HG02981 (cell line): ENCODE data around the gene CNTNAP5.

Experiments
- ATAC-seq: cut with Tn5 transposase; IDR thresholded peaks from one replicate; pipeline ENCODE4 v1.9.1; 2021; ENCODE audit warnings: mild to moderate bottlenecking, moderate library complexity; ENCODE audit not compliant: unreplicated experiment

The CNTNAP5 gene

DNA sequence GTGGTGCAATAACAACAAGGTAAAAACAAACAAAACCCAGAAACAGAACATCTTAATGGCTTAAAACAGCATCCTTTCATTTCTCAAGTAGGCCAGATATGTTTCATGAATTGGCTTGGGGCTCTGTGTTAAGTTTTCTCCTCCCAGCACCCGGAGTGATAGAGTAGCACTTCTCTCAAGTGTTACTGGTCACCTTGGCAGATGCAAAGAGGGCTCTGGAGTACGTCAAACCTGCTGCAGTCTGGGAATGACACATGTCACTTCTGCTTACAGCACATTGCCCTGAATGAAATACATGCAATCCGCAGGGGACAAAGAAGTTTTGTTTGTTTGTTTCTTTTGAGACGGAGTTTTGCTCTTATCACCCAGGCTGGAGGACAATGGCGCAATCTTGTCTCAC, 639.3 kb downstream of the CNTNAP5 start:
- ATAC-seq, result no peak

- no peak for ATAC-seq
Measured at GRCh38 chr2:124666976-124667375, 641.9 kb downstream of the CNTNAP5 start.

DNA sequence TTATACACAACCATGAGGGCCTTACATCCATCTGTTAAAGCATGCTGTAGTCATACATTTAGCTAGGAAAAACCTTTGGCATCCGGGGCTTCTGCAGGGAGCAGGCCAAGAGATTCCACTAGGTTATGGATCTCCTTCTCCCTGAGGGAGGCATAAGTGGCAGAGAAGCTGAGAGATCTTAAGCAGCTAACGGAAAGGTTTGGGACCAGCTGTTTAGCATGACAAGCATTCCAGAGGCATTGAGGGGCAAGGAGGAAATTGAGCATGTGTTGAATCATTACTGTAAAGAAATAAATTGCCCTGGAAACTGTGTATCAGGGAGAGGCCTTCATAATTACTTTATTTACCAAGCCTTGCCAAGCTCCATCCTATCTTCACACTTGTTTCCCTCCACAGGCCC, 643.1 kb downstream of the CNTNAP5 start:
- ATAC-seq, result no peak

DNA sequence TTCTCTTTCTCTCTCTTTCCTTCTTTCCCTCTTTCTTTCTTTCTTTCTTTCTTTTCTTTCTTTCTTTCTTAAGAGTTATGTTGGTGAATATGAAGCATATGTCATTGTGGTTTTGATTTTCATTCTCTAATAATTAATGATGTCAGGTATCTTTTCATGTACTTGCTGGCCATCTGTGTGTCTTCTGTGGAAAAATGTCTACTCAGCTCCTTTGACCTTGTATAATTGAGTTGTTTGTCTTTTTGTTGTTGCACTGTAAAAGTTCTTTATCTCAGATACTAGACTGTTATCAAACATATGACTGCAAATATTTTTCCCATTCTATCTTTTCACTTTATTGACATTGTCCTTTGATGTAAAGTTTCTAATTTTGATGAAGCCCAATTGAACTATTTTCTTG, 645.1 kb downstream of the CNTNAP5 start:
- no peak for ATAC-seq

DNA sequence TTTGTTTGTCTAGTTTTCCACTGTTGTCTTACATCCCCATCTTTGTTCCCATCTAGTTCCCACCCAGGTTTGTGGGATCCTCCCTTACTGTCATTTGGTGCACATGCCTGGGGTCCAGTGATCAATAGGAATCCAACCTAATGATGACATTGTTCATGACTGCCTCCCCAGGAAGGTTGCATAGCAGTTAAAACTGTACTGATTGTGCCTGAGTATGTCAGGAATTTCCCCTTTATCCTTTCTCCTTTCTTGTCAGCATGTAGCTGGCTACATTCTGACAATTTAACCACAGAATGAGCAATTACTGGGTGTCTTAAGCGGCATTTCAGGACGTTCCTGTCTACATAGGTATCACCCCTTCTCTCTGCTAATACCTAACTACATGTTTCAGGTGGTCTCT, 653.0 kb downstream of the CNTNAP5 start:
- ATAC-seq, result no peak

DNA sequence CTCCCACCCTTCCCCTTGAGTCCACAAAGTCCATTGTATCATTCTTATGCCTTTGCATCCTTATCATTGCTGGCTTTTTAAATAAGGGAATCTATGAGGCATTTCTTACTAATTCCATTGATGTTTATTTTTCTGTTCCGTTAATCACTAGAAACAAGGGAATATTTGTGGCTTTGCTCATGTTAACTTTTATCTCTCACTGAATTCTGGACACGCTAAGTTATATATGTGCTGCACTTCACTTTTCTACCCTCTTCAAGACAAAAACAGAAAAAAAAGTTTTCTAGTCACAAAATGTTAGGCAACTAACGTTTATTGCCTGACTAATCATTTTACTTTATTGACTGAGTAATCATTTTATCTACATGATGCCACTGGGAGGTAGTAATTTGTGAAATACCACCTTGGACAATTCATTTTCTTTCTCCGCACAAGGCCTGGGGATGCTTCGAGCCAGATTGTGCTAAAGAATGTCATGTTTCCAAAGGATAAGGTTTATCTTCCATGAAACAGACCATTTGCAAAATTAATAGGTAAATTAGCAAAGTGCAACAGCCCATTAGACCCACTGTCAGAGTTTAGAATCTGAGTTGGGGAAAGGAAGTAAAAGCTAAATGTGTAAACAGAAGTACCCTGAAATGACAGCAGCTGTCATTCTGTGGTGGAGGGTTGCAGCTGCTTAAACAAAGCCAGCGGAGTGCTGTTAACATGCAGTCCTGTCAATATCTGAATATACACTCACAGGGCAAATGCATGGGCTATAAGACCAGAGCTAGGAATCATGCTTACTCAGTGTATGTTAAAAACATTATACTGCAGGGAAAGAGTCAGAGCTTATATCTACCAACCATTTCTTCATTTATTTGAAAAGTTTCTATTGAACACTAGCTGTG, 658.7 kb downstream of the CNTNAP5 start:
- no peak for ATAC-seq

- no peak for ATAC-seq
Measured at GRCh38 chr2:124689348-124689747, 664.3 kb downstream of the CNTNAP5 start.

GRCh38 chr2:124692216-124692615, 667.1 kb downstream of the CNTNAP5 start:
- ATAC-seq, result no peak

GRCh38 chr2:124692707-124693106, 667.6 kb downstream of the CNTNAP5 start:
- no peak for ATAC-seq

DNA sequence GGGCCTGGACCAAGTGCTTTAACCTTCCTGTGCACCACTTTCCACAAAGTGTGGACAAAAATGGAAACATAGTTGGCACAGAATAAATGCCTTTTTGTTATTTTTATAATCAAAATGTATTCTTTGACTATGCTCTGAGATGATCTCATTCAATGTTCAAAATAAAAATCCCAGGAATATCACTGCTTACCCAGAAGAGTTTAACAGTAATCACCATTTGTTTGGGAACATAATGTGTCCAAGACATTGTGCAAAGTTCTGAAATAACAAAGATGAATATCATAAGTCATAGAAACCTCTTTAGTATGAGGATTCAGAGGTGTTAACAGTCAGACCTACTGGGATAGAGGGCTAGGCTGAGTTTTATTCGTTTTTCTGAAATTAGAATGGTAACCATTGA, 668.1 kb downstream of the CNTNAP5 start:
- no peak for ATAC-seq

GRCh38 chr2:124698979-124699565, 674.0 kb downstream of the CNTNAP5 start:
- no peak for ATAC-seq

- no peak for ATAC-seq
Measured at GRCh38 chr2:124702777-124703176, 677.7 kb downstream of the CNTNAP5 start.

DNA sequence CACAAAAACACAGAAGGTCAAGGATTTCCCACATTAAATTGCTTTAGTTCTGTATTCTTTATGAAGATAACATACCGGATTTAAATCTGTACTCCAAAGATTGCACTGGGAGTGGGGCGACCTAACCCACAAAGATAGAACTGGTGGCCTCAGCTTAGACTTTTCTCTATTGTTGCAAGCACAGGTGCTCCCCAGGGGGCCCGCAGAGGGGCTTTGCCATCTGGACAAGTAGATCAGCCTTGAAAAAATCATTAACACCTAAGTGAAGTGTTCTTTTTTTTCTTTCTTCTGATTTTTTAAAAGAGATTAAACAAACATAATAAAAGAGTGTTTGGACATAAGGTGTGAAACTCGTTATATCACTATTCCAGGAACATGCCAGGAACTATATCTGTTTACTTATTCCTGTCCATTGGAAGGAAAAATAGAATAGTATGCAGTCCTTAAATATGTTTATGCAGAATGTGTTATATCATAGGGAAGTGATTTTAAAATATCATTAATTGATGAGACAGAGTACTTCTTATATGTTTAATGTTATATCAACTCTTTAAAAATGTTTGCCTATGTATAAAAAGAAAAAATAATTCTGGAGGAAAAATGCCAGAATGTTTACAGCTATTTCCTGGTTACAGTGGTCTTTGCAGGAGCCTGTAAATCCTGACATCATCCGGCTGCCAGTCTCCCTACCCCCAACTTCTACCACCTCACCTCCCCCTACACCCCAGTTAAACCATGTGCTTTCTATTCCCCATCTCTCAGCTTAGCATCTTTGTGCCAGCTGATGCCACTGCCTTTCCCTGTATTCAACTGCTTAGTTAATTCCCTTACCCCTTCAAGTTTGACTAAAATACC, 679.2 kb downstream of the CNTNAP5 start:
- ATAC-seq, result no peak

DNA sequence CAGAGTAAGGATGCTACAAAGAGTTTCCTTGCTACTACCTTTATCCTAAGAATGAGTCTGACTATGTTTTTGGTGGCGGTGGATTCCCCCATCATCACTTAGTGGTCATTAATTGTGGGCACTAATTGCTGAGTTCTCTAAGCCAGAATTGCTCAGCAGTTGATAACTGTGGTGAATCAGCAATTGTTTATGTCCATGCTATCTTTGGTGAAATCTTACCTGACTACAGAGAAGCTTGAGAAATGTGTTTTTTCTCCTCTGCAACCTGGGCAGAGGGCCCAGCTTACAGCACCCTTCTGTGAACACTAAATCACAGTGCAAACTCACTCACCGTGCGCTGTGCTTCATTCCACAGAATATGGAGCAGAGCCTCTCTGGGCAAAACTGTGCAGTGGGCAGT, 683.6 kb downstream of the CNTNAP5 start:
- no peak for ATAC-seq

DNA sequence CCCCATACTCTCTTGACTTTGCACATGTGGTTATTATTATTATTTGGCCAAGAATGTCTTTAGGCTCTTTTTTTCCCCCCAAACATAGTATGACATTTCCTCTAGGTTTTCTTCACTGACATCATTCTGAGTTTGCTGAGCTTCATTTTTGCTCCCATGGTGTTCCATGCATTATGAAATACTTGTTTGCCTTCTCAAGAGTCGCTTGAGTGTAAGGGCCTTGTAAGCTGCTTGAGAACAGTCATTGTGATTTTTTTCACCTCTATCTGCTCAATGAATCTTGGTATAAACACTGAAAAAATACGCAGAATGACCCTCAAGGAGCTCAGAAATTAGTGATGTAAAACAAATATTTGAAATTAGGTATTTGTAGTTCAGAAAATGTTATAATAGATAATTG, 688.9 kb downstream of the CNTNAP5 start:
- ATAC-seq, result no peak

DNA sequence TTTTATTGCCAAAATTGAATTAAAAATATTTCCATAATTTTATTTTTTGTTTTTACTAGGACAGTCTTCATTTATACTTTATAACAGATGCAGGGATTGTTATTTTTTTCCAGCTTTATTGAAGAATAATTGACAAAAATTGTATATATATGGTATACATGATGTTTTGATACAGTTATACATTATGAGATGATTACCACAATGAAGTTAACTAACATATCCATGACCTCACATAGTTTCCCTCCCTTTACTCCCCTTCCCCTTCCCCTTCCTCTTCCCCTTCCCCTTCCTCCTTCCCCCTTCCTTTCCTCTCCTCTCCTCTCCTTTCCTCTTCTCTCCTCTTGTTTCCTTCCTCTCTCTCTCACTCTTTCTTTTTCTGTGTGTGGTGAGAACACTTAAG, 700.1 kb downstream of the CNTNAP5 start:
- ATAC-seq, result no peak

- ATAC-seq, result no peak
Measured at GRCh38 chr2:124740636-124741035, 715.5 kb downstream of the CNTNAP5 start.

DNA sequence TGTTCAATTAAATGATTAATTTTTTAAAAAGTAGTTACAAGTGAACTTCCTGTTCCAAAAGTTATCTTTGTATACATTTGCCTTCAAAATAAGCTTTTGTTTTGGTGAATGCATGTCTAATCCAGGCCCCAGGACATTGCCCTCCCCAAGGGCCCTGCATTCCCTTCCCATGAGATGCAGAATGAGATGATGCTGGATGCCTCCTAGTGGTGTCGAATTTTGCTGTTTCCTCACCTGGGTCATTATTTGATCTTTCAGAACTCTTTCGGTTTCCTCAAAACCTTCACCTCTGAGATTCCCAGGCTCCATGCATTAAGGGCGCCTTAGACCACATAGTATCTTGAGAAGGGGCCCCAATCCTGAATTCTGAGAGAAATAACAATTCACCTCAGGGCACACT, 728.8 kb downstream of the CNTNAP5 start:
- no peak for ATAC-seq

GRCh38 chr2:124755386-124755785, 730.3 kb downstream of the CNTNAP5 start:
- ATAC-seq, result no peak

GRCh38 chr2:124756048-124756447, 731.0 kb downstream of the CNTNAP5 start:
- ATAC-seq, result no peak

DNA sequence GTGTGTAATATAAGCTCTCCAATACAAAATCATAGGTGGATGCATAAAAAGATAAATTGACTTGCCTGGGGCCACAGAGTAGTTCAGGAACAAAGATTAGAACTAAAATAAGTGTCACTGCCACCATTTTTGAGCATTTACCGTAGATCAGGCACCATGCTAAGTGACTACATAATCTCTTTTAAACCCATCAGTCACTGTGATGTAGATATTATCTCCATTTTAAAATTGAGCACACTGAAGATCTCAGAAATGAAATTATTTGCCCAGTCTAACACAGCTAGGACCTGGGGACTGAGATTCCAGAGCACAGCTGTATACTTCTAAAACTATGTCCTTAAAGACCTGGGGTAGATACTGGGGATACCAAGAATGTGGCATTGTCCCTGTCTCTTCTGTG, 737.3 kb downstream of the CNTNAP5 start:
- no peak for ATAC-seq

DNA sequence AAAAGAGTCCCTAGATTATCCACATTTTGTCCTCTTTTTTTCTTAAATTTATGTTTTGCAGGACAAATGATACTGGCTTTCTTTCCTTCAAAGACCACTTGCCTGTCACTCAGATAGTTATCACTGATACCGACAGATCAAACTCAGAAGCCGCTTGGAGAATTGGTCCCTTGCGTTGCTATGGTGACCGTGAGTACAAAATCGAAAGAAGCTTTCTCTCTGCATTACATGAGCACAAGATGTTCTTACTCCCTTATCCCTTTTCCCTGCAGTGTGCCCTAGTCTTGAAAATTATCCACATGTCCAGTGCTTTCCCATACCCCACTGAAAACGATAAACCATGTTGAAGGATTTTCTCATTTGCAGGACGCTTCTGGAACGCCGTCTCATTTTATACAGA, 738.5 kb downstream of the CNTNAP5 start:
- no peak for ATAC-seq
